HG02642 (cell line): ENCODE measurements around the gene CCDC18.
"Not testable (repeated sequence)": the region's sequence is repeated elsewhere in the genome, so short reads cannot be mapped to it uniquely, and the experiment has no call there.

Source experiments
- ATAC-seq: cut with Tn5 transposase; IDR thresholded peaks from one replicate; pipeline ENCODE4 v1.9.1; 2021; ENCODE audit warnings: mild to moderate bottlenecking; ENCODE audit not compliant: unreplicated experiment, poor library complexity

CCDC18 gene

GRCh38 chr1:93180723-93181613 lies at the start of gene CCDC18:
TSS of gene CCDC18 (plus strand) at chr1:93180724. CDS start at chr1:93183362, 2,638 bp downstream.
- peak; percentile 5 for ATAC-seq

- ATAC-seq: no peak
Observed at GRCh38 chr1:93132638-93133037, 47.9 kb upstream of the CCDC18 start.

GRCh38 chr1:93136445-93136844 lies 44.1 kb upstream of the CCDC18 start:
- ATAC-seq: no peak

- ATAC-seq: no peak
Observed at GRCh38 chr1:93137604-93138292, 42.8 kb upstream of the CCDC18 start.

- ATAC-seq: no peak
Observed at GRCh38 chr1:93140106-93140505, 40.4 kb upstream of the CCDC18 start.

GRCh38 chr1:93142161-93142560 lies 38.4 kb upstream of the CCDC18 start:
- ATAC-seq: no peak

GRCh38 chr1:93143136-93143535 lies 37.4 kb upstream of the CCDC18 start:
- ATAC-seq: no peak

- ATAC-seq: no peak
Observed at GRCh38 chr1:93143769-93144168, 36.8 kb upstream of the CCDC18 start.

GRCh38 chr1:93148001-93148400 lies 32.5 kb upstream of the CCDC18 start:
- ATAC-seq: no peak

- no peak for ATAC-seq
Observed at GRCh38 chr1:93150729-93151128, 29.8 kb upstream of the CCDC18 start.

- no peak for ATAC-seq
Observed at GRCh38 chr1:93151474-93151873, 29.1 kb upstream of the CCDC18 start.

- ATAC-seq: no peak
Observed at GRCh38 chr1:93152835-93153234, 27.7 kb upstream of the CCDC18 start.

GRCh38 chr1:93154898-93155297 lies 25.6 kb upstream of the CCDC18 start:
- no peak for ATAC-seq

- no peak for ATAC-seq
Observed at GRCh38 chr1:93155335-93155734, 25.2 kb upstream of the CCDC18 start.

GRCh38 chr1:93159337-93159736 lies 21.2 kb upstream of the CCDC18 start:
- ATAC-seq: no peak

- not testable (repeated sequence) for ATAC-seq
Observed at GRCh38 chr1:93163314-93163713, 17.2 kb upstream of the CCDC18 start.

- ATAC-seq: no peak
Observed at GRCh38 chr1:93164816-93165215, 15.7 kb upstream of the CCDC18 start.

- not testable (repeated sequence) for ATAC-seq
Observed at GRCh38 chr1:93165895-93166294, 14.6 kb upstream of the CCDC18 start.

GRCh38 chr1:93167006-93167405 lies 13.5 kb upstream of the CCDC18 start:
- no peak for ATAC-seq

GRCh38 chr1:93170141-93170678 lies 10.3 kb upstream of the CCDC18 start:
- not testable (repeated sequence) for ATAC-seq

GRCh38 chr1:93171549-93172034 lies 8.9 kb upstream of the CCDC18 start:
- ATAC-seq: no peak
